ENCODE measurements around the gene CADM4.

Gene CADM4

GRCh38 chr19:43648633-43649032 lies 9.0 kb upstream of the CADM4 start:
- H3K4me1 ChIP-seq: no peaks in the 10 kb centered on the region
- DNase-seq: no peak
- H3K27me3 ChIP-seq: no peaks in the 10 kb centered on the region
- H3K9me3 ChIP-seq: no peaks in the 10 kb centered on the region
- no peaks in the 10 kb centered on the region for H3K36me3 ChIP-seq
- no peak overlapping the region for H3K4me3 ChIP-seq (ENCODE audit: low read depth, low read length)
- TF ChIP-seq, protein P1, sequence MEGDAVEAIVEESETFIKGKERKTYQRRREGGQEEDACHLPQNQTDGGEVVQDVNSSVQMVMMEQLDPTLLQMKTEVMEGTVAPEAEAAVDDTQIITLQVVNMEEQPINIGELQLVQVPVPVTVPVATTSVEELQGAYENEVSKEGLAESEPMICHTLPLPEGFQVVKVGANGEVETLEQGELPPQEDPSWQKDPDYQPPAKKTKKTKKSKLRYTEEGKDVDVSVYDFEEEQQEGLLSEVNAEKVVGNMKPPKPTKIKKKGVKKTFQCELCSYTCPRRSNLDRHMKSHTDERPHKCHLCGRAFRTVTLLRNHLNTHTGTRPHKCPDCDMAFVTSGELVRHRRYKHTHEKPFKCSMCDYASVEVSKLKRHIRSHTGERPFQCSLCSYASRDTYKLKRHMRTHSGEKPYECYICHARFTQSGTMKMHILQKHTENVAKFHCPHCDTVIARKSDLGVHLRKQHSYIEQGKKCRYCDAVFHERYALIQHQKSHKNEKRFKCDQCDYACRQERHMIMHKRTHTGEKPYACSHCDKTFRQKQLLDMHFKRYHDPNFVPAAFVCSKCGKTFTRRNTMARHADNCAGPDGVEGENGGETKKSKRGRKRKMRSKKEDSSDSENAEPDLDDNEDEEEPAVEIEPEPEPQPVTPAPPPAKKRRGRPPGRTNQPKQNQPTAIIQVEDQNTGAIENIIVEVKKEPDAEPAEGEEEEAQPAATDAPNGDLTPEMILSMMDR (IDR thresholded peaks at IDR 0.05; ENCODE audit: low read depth, low read length): no peak

GRCh38 chr19:43644181-43644580 lies 4.5 kb upstream of the CADM4 start:
- no peaks in the 10 kb centered on the region for H3K9me3 ChIP-seq

DNA sequence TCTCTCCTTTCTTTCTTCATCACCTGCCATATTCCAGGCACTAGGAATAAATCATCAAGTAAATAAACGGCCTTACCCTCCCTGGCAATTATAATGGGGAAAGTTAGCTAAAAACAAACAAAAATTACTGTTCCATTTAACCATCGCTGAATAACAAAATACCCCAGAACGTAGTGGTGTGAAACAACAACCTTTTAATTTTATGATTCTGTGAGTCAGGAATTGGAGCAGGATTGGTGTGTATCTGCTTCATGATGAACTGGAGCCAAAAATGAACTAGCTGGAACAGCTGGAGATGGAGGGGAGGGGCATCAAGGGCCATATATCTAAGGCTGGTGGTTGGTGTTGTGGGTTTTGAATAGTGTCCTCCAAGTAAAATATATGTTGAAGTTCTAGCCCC lies 3.7 kb upstream of the CADM4 start:
- TF ChIP-seq, protein P1 (IDR thresholded peaks at IDR 0.05; ENCODE audit: low read depth, low read length): no peak
- DNase-seq: no peak
- Histone ChIP-seq H3K36me3 (no peaks in the 10 kb centered on the region), H3K4me1 (no peaks in the 10 kb centered on the region), H3K4me3 (ENCODE audit: low read depth, low read length) (no peak overlapping the region), H3K9me3 (no peaks in the 10 kb centered on the region), H3K27me3 (peaks cover 18% of the 10 kb centered on the region)

More at GRCh38 chr19:43644181-43644580, 4.5 kb upstream of the CADM4 start:
- TF ChIP-seq, protein P1 (IDR thresholded peaks at IDR 0.05; ENCODE audit: low read depth, low read length): no peak
- Histone ChIP-seq H3K36me3 (no peaks in the 10 kb centered on the region), H3K4me1 (no peaks in the 10 kb centered on the region), H3K27me3 (peaks cover 9% of the 10 kb centered on the region), H3K4me3 (ENCODE audit: low read depth, low read length) (no peak overlapping the region)
- DNase-seq: no peak

DNA sequence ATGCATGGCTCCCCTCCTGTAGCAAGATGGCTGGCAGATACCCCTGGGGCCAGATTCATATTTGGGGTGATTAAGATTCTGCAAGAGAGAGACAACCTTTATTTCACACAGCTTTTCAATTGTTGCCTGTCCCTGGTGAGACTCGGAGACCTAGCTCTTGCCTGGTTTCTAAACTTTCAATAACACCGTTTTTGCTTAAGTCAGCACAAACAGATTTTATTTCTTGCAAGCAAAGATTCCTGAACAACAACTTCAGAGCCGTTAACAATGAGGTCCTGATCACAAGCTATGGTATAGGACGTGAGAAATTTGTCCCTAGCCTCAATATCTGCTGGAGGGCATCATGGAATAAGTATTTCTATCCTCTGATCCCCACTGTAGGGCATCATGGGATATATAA lies 2.9 kb upstream of the CADM4 start:
- peaks cover 21% of the 10 kb centered on the region for H3K27me3 ChIP-seq
- DNase-seq: no peak
- TF ChIP-seq, protein P1 (IDR thresholded peaks at IDR 0.05; ENCODE audit: low read depth, low read length): no peak
- no peaks in the 10 kb centered on the region for H3K9me3 ChIP-seq
- H3K4me1 ChIP-seq: no peaks in the 10 kb centered on the region
- no peak overlapping the region for H3K4me3 ChIP-seq (ENCODE audit: low read depth, low read length)
- no peaks in the 10 kb centered on the region for H3K36me3 ChIP-seq

DNA sequence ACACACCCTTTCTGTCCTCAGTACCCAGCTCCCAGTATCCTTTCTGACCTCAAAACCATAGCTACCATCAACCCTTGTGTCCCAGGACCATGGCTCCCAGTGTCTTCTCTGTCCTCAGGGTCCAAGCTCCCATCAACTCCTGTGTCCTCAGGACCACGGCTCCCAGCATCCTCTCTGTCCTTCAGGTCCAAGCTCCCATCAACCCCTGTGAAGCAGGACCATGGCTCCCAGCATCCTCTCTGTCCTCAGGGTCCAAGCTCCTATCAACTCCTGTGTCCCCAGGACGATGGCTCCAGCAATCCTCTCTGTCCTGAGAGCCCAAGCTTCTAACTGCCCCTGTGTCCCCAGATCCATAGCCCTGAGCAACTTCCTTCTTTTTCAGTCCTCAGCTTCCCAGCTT lies 1.7 kb upstream of the CADM4 start:
- Histone ChIP-seq H3K4me3 (ENCODE audit: low read depth, low read length) (no peak overlapping the region), H3K4me1 (no peaks in the 10 kb centered on the region), H3K27me3 (peaks cover 21% of the 10 kb centered on the region), H3K36me3 (no peaks in the 10 kb centered on the region), H3K9me3 (no peaks in the 10 kb centered on the region)
- TF ChIP-seq, protein P1 (IDR thresholded peaks at IDR 0.05; ENCODE audit: low read depth, low read length): no peak
- no peak for DNase-seq

DNA sequence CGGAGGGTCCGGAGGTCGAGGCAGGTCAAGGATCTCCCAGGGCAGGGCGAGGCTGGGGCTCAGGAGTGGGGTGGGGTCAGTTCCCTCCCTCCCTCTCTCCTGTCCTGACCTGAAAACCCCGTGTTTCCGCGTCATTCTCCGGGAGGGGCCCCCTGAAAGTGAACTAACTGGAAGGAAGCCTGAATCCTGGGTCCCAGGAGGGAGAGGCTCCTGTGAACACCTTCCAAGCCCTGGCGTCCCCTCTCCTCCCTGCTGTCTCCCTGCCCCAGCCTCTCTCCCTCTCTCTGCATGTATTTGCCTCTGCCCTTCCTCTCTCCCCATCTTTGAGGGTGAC lies 741 bp upstream of the CADM4 start:
- Histone ChIP-seq H3K4me1 (no peaks in the 10 kb centered on the region), H3K36me3 (no peaks in the 10 kb centered on the region), H3K27me3 (peaks cover 21% of the 10 kb centered on the region), H3K9me3 (no peaks in the 10 kb centered on the region), H3K4me3 (ENCODE audit: low read depth, low read length) (no peak overlapping the region)
- TF ChIP-seq, protein P1 (IDR thresholded peaks at IDR 0.05; ENCODE audit: low read depth, low read length): no peak
- no peak for DNase-seq
